WTC11 (cell line): ENCODE measurements around the gene BTBD1. TPM values are rescaled to one million over a fixed set of nuclear protein-coding genes. Genes with fewer than 3 reads are reported as not detected.

Experiments
- ATAC-seq: fragments of 200-7000 bp; cut with Tn5 transposase; 2 replicates; pipeline ENCODE4 v1.10.0; 2021; ENCODE audit warnings: mild to moderate bottlenecking, moderate library complexity
- CTCF ChIA-PET: fragments of 300-600 bp; sonication (Branson Sonifier 250); formaldehyde crosslinking; loops from one replicate; lab custom pipeline; 2021; ENCODE audit warnings: antibody characterized with exemption; lab: Charles Lee
- POLR2A ChIA-PET: fragments of 350-600 bp; sonication (Branson Sonifier 250); formaldehyde crosslinking; loops from one replicate; lab custom pipeline; 2021; ENCODE audit warnings: antibody characterized with exemption; lab: Charles Lee
- DNase-seq: peaks from one replicate; pipeline ENCODE4 v3.0.0; 2021; ENCODE audit warnings: low spot score
- H3K27ac Mint-ChIP-seq: 2 replicates; pipeline ENCODE4 v1.8.0; 2021; ENCODE audit warnings: mixed read lengths
- H3K27me3 Mint-ChIP-seq: 2 replicates; pipeline ENCODE4 v1.8.0; 2021; ENCODE audit warnings: low read depth, mild to moderate bottlenecking, moderate library complexity, mixed read lengths
- H3K36me3 Mint-ChIP-seq: 2 replicates; pipeline ENCODE4 v1.8.0; 2021; ENCODE audit warnings: mixed read lengths
- H3K4me1 Mint-ChIP-seq: 2 replicates; pipeline ENCODE4 v1.8.0; 2022; ENCODE audit warnings: mixed read lengths
- H3K4me3 Mint-ChIP-seq: 2 replicates; pipeline ENCODE4 v1.8.0; 2021; ENCODE audit warnings: mild to moderate bottlenecking, moderate library complexity, mixed read lengths
- H3K9me3 Mint-ChIP-seq: 2 replicates; pipeline ENCODE4 v1.8.0; 2021; ENCODE audit warnings: mixed read lengths
- CBFB ChIP-seq: sonication (generic); formaldehyde crosslinking; IDR thresholded peaks from 2 replicates; pipeline ENCODE4 v1.8.1; 2022; ENCODE audit warnings: mild to moderate bottlenecking, low read depth, missing genetic modification reagents
- CREB1 ChIP-seq: sonication (generic); formaldehyde crosslinking; IDR thresholded peaks from 2 replicates; pipeline ENCODE4 v1.8.0; 2023; ENCODE audit warnings: mild to moderate bottlenecking, missing genetic modification reagents
- ELF4 ChIP-seq: sonication (generic); formaldehyde crosslinking; IDR thresholded peaks from 2 replicates; pipeline ENCODE4 v1.8.1; 2022; ENCODE audit warnings: low read depth, mild to moderate bottlenecking, moderate library complexity, missing genetic modification reagents
- EMX1 ChIP-seq: fragments of 250-450 bp; sonication (Bioruptor Pico); IDR thresholded peaks from 2 replicates; pipeline ENCODE4 v1.8.0; 2021; ENCODE audit warnings: mild to moderate bottlenecking
- ETV6 ChIP-seq: sonication (generic); formaldehyde crosslinking; IDR thresholded peaks from 2 replicates; pipeline ENCODE4 v1.8.1; 2022; ENCODE audit warnings: mild to moderate bottlenecking, missing genetic modification reagents
- FOXK1 ChIP-seq: sonication (generic); formaldehyde crosslinking; IDR thresholded peaks from 2 replicates; pipeline ENCODE4 v1.8.0; 2022; ENCODE audit warnings: mild to moderate bottlenecking, moderate library complexity, missing genetic modification reagents
- GRHL2 ChIP-seq: fragments of 250-450 bp; sonication (Bioruptor Pico); IDR thresholded peaks from 2 replicates; pipeline ENCODE4 v1.8.0; 2022; ENCODE audit warnings: mild to moderate bottlenecking, moderate library complexity; ENCODE audit not compliant: insufficient replicate concordance, severe bottlenecking
- IRF2 ChIP-seq: sonication (generic); formaldehyde crosslinking; IDR thresholded peaks from 2 replicates; pipeline ENCODE4 v1.8.0; 2022; ENCODE audit warnings: low read depth, missing genetic modification reagents, borderline replicate concordance
- MYBL2 ChIP-seq: sonication (generic); formaldehyde crosslinking; IDR thresholded peaks from 2 replicates; pipeline ENCODE4 v1.8.1; 2023; ENCODE audit warnings: mild to moderate bottlenecking, moderate library complexity, missing genetic modification reagents
- NFATC4 ChIP-seq: fragments of 250-450 bp; sonication (Bioruptor Pico); IDR thresholded peaks from 2 replicates; pipeline ENCODE4 v1.9.0; 2021; ENCODE audit warnings: mild to moderate bottlenecking
- NFE2L1 ChIP-seq: sonication (generic); formaldehyde crosslinking; IDR thresholded peaks from 2 replicates; pipeline ENCODE4 v1.8.1; 2023; ENCODE audit warnings: missing genetic modification reagents
- NFYB ChIP-seq: sonication (generic); formaldehyde crosslinking; conservative IDR thresholded peaks from 2 replicates; pipeline ENCODE4 v1.8.0; 2022; ENCODE audit warnings: low read depth, missing genetic modification reagents
- PRRX2 ChIP-seq: fragments of 250-450 bp; sonication (Bioruptor Pico); IDR thresholded peaks from 2 replicates; pipeline ENCODE4 v1.8.0; 2021; ENCODE audit warnings: mild to moderate bottlenecking
- SMAD3 ChIP-seq: sonication (generic); formaldehyde crosslinking; IDR thresholded peaks from 2 replicates; pipeline ENCODE4 v1.8.0; 2022; ENCODE audit warnings: missing genetic modification reagents, mild to moderate bottlenecking, borderline replicate concordance
- SP1 ChIP-seq: sonication (generic); formaldehyde crosslinking; conservative IDR thresholded peaks from 2 replicates; pipeline ENCODE4 v1.8.1; 2022; ENCODE audit warnings: missing genetic modification reagents
- TEAD1 ChIP-seq: sonication (generic); formaldehyde crosslinking; IDR thresholded peaks from 2 replicates; pipeline ENCODE4 v1.8.0; 2022; ENCODE audit warnings: mild to moderate bottlenecking, missing genetic modification reagents
- ZBTB21 ChIP-seq: sonication (generic); formaldehyde crosslinking; IDR thresholded peaks from 2 replicates; pipeline ENCODE4 v1.8.1; 2023; ENCODE audit warnings: mild to moderate bottlenecking, missing genetic modification reagents, borderline replicate concordance
- ZNF232 ChIP-seq: sonication (generic); formaldehyde crosslinking; IDR thresholded peaks from 2 replicates; pipeline ENCODE4 v1.8.0; 2022; ENCODE audit warnings: mild to moderate bottlenecking, missing genetic modification reagents
- ZNF423 ChIP-seq: fragments of 250-450 bp; sonication (Bioruptor Pico); IDR thresholded peaks from 2 replicates; pipeline ENCODE4 v2.1.2; 2022; ENCODE audit warnings: mild to moderate bottlenecking, moderate library complexity
- ZNF671 ChIP-seq: fragments of 250-450 bp; sonication (Bioruptor Pico); IDR thresholded peaks from 2 replicates; pipeline ENCODE4 v1.8.0; 2021; ENCODE audit warnings: mild to moderate bottlenecking
- total RNA-seq: library from RNA; stranded (reverse); gene quantifications from 3 replicates; pipeline ENCODE4 v1.2.3, GENCODE V29; 2021
- TF ChIP-seq, protein P1 (sequence below): fragments of 250-450 bp; sonication (Bioruptor Pico); IDR thresholded peaks from 2 replicates; pipeline ENCODE4 v1.9.0; 2021; ENCODE audit warnings: moderate library complexity, mild to moderate bottlenecking, inconsistent platforms, borderline replicate concordance
- TF ChIP-seq, protein P2 (sequence below): sonication (generic); formaldehyde crosslinking; IDR thresholded peaks from 2 replicates; pipeline ENCODE4 v1.8.1; 2023; ENCODE audit warnings: mild to moderate bottlenecking, missing genetic modification reagents
- TF ChIP-seq, protein P3 (sequence below): sonication (generic); formaldehyde crosslinking; IDR thresholded peaks from 2 replicates; pipeline ENCODE4 v1.8.1; 2023; ENCODE audit warnings: mild to moderate bottlenecking, missing genetic modification reagents, moderate library complexity
- TF ChIP-seq, protein P4 (sequence below): sonication (generic); formaldehyde crosslinking; IDR thresholded peaks from 2 replicates; pipeline ENCODE4 v1.8.0; 2022; ENCODE audit warnings: missing genetic modification reagents
- TF ChIP-seq, protein P5 (sequence below): sonication (generic); formaldehyde crosslinking; IDR thresholded peaks from 2 replicates; pipeline ENCODE4 v1.8.0; 2023; ENCODE audit warnings: mild to moderate bottlenecking, missing genetic modification reagents

BTBD1 gene
- total RNA-seq, 1 experiment from 2014 or later, result 39.6 TPM

DNA sequence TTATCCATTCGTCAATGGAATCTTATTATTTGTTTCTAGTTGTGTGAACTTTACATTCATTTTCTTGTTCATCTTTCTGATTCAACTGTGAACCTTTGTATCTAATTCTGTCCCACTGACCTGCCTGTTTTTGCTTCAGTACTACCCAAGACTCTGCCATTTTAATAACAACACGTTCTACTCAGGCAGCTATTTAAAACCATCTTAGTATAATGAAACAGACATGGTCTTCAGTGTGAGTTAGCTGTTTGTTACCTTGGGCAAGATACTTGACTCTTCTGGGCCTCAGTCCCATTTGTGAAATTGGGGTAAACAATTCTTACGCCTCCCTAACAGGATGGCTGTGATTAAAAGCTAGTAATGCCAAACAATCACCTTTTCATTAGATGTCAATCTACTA lies 1.6 kb downstream of the BTBD1 start (continued):
- TF ChIP-seq, protein P1, sequence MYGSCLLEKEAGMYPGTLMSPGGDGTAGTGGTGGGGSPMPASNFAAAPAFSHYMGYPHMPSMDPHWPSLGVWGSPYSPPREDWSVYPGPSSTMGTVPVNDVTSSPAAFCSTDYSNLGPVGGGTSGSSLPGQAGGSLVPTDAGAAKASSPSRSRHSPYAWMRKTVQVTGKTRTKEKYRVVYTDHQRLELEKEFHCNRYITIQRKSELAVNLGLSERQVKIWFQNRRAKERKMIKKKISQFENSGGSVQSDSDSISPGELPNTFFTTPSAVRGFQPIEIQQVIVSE (CRISPR knock-in tag), result no peak
- TF ChIP-seq IRF2 (CRISPR knock-in tag) (no peak), ZBTB21 (no peak), EMX1 (no peak), MYBL2 (CRISPR knock-in tag) (no peak)

DNA sequence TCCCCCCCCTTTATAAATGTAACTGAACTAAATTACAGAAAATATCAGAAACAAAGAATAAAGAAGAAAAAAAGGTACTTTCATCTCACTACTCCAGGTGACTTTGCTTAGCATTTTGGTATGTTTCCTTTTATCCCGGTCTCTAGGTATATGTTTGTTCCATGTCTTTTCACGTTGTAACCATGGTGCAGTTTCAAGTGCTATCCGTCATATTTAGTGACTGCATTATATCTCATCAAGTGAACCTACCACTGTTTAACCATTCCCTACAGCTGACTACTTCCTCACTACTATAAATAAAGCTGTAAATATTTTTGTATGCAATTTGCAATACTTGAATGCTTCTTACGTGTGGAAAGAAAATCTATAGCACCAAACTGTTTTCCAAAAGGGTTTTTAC lies 2.2 kb downstream of the BTBD1 start:
- Mint-ChIP-seq H3K4me1 (peaks cover 10% of the 10 kb centered on the region), H3K4me3 (no peak overlapping the region), H3K9me3 (peaks cover 7% of the 10 kb centered on the region), H3K27ac (peak overlapping the region; percentile 77), H3K27me3 (no peaks in the 10 kb centered on the region), H3K36me3 (peaks cover 7% of the 10 kb centered on the region)
- POLR2A ChIA-PET, result no interaction called here
- CTCF ChIA-PET, result no interaction called here
- DNase-seq, result no peak
- TF ChIP-seq SMAD3 (CRISPR knock-in tag), result no peak
- no peak for TF ChIP-seq SP1 (CRISPR knock-in tag)
- no peak for TF ChIP-seq EMX1
- no peak for TF ChIP-seq ELF4 (CRISPR knock-in tag)
- TF ChIP-seq CREB1 (CRISPR knock-in tag), result no peak
- no peak for TF ChIP-seq ZNF423 (CRISPR knock-in tag)
- TF ChIP-seq GRHL2 (CRISPR knock-in tag), result no peak
- TF ChIP-seq ETV6, result no peak
- TF ChIP-seq, protein P2, sequence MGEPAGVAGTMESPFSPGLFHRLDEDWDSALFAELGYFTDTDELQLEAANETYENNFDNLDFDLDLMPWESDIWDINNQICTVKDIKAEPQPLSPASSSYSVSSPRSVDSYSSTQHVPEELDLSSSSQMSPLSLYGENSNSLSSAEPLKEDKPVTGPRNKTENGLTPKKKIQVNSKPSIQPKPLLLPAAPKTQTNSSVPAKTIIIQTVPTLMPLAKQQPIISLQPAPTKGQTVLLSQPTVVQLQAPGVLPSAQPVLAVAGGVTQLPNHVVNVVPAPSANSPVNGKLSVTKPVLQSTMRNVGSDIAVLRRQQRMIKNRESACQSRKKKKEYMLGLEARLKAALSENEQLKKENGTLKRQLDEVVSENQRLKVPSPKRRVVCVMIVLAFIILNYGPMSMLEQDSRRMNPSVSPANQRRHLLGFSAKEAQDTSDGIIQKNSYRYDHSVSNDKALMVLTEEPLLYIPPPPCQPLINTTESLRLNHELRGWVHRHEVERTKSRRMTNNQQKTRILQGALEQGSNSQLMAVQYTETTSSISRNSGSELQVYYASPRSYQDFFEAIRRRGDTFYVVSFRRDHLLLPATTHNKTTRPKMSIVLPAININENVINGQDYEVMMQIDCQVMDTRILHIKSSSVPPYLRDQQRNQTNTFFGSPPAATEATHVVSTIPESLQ (CRISPR knock-in tag), result no peak
- TF ChIP-seq NFATC4, result no peak
- no peak for TF ChIP-seq ZNF671
- TF ChIP-seq FOXK1 (CRISPR knock-in tag), result no peak
- no peak for ATAC-seq

DNA sequence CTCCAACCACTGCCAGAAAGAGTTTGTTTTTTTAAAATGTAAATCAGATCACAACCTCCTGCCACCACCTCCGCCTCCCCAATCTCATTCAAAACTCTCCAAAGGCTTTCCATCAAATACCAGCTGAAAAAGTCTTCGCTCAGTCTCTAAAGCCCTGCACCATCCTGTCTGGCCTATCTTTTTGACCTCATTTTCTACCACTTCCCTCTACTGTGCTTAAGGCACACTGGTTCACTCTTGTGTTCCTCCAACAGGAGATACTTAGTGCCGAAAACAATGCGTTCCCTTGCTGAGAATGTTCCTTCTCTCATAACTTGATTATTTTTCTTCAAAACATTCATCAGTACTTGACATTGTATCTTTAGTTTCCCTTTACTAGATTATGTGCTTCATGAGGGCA lies 3.5 kb downstream of the BTBD1 start:
- Mint-ChIP-seq H3K27me3 (no peaks in the 10 kb centered on the region), H3K4me3 (no peak overlapping the region), H3K36me3 (no peaks in the 10 kb centered on the region), H3K4me1 (peaks cover 11% of the 10 kb centered on the region), H3K27ac (no peak overlapping the region), H3K9me3 (no peaks in the 10 kb centered on the region)
- ChIA-PET CTCF (no interaction called here), POLR2A (interaction anchor here (0.6 kb wide), 1 partner anchor 31 kb away, joined by 7 read pairs; no protein-coding TSS in a partner anchor)
- no peak for ATAC-seq
- DNase-seq, result no peak
- no peak for TF ChIP-seq ZNF423 (CRISPR knock-in tag)
- TF ChIP-seq, protein P3, sequence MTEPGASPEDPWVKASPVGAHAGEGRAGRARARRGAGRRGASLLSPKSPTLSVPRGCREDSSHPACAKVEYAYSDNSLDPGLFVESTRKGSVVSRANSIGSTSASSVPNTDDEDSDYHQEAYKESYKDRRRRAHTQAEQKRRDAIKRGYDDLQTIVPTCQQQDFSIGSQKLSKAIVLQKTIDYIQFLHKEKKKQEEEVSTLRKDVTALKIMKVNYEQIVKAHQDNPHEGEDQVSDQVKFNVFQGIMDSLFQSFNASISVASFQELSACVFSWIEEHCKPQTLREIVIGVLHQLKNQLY, result no peak
- no peak for TF ChIP-seq ZNF671
- TF ChIP-seq ZNF232, result no peak
- no peak for TF ChIP-seq CBFB (CRISPR knock-in tag)
- TF ChIP-seq NFYB (CRISPR knock-in tag), result no peak
- TF ChIP-seq, protein P1 (CRISPR knock-in tag), result no peak
- no peak for TF ChIP-seq NFE2L1
- TF ChIP-seq, protein P4, sequence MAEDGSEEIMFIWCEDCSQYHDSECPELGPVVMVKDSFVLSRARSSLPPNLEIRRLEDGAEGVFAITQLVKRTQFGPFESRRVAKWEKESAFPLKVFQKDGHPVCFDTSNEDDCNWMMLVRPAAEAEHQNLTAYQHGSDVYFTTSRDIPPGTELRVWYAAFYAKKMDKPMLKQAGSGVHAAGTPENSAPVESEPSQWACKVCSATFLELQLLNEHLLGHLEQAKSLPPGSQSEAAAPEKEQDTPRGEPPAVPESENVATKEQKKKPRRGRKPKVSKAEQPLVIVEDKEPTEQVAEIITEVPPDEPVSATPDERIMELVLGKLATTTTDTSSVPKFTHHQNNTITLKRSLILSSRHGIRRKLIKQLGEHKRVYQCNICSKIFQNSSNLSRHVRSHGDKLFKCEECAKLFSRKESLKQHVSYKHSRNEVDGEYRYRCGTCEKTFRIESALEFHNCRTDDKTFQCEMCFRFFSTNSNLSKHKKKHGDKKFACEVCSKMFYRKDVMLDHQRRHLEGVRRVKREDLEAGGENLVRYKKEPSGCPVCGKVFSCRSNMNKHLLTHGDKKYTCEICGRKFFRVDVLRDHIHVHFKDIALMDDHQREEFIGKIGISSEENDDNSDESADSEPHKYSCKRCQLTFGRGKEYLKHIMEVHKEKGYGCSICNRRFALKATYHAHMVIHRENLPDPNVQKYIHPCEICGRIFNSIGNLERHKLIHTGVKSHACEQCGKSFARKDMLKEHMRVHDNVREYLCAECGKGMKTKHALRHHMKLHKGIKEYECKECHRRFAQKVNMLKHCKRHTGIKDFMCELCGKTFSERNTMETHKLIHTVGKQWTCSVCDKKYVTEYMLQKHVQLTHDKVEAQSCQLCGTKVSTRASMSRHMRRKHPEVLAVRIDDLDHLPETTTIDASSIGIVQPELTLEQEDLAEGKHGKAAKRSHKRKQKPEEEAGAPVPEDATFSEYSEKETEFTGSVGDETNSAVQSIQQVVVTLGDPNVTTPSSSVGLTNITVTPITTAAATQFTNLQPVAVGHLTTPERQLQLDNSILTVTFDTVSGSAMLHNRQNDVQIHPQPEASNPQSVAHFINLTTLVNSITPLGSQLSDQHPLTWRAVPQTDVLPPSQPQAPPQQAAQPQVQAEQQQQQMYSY, result no peak
- TF ChIP-seq, protein P5, sequence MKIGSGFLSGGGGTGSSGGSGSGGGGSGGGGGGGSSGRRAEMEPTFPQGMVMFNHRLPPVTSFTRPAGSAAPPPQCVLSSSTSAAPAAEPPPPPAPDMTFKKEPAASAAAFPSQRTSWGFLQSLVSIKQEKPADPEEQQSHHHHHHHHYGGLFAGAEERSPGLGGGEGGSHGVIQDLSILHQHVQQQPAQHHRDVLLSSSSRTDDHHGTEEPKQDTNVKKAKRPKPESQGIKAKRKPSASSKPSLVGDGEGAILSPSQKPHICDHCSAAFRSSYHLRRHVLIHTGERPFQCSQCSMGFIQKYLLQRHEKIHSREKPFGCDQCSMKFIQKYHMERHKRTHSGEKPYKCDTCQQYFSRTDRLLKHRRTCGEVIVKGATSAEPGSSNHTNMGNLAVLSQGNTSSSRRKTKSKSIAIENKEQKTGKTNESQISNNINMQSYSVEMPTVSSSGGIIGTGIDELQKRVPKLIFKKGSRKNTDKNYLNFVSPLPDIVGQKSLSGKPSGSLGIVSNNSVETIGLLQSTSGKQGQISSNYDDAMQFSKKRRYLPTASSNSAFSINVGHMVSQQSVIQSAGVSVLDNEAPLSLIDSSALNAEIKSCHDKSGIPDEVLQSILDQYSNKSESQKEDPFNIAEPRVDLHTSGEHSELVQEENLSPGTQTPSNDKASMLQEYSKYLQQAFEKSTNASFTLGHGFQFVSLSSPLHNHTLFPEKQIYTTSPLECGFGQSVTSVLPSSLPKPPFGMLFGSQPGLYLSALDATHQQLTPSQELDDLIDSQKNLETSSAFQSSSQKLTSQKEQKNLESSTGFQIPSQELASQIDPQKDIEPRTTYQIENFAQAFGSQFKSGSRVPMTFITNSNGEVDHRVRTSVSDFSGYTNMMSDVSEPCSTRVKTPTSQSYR (CRISPR knock-in tag), result no peak
- no peak for TF ChIP-seq PRRX2 (CRISPR knock-in tag)
- TF ChIP-seq TEAD1, result no peak
- TF ChIP-seq ELF4 (CRISPR knock-in tag), result no peak
